Fibroblast of villous mesenchyme (primary cell): ENCODE data around the gene MUSK. TPM values are rescaled to one million over a fixed set of nuclear protein-coding genes. Genes with fewer than 3 reads are reported as not detected.

Source experiments
- DNase-seq: peaks from one replicate; pipeline ENCODE4 v3.0.0-alpha.2; 2010; ENCODE audit warnings: low read depth
- H3K4me3 ChIP-seq: 2 replicates; pipeline ENCODE4 v1.5.1; 2011; ENCODE audit warnings: low read depth, mild to moderate bottlenecking, low read length
- total RNA-seq: library from RNA; depleted of rRNA; stranded (reverse); fragments of >200 nt; gene quantifications from 2 replicates; pipeline ENCODE4 v1.2.3, GENCODE V29; 2012
- TF ChIP-seq, protein P1 (sequence below): IDR thresholded peaks from 2 replicates; pipeline ENCODE4 v1.5.1; 2012; ENCODE audit warnings: low read depth, mild to moderate bottlenecking, low read length; ENCODE audit not compliant: insufficient read depth

Gene MUSK
- total RNA-seq, 1 donor, result under 0.01 TPM

DNA sequence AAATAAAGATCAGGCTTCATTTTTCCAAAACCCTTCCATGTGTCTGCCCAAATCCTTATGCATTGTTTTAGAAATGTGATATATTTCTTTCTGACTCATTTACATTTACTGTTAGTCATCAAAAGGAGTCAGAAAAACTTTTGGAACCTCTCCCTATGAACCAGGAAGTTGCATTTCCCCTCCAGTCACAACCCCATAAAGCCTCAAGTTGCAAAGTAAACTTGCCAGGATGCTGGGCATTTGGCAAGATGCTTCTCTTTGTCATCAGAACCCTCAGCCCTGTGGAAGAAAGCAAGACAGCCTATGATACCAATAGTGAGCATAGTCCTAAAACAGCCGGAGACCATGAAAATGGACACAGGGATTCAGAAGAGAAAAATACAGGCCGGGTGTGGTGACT is 84.2 kb downstream of the MUSK start:
- H3K4me3 ChIP-seq, result no peak overlapping the region
- TF ChIP-seq, protein P1, sequence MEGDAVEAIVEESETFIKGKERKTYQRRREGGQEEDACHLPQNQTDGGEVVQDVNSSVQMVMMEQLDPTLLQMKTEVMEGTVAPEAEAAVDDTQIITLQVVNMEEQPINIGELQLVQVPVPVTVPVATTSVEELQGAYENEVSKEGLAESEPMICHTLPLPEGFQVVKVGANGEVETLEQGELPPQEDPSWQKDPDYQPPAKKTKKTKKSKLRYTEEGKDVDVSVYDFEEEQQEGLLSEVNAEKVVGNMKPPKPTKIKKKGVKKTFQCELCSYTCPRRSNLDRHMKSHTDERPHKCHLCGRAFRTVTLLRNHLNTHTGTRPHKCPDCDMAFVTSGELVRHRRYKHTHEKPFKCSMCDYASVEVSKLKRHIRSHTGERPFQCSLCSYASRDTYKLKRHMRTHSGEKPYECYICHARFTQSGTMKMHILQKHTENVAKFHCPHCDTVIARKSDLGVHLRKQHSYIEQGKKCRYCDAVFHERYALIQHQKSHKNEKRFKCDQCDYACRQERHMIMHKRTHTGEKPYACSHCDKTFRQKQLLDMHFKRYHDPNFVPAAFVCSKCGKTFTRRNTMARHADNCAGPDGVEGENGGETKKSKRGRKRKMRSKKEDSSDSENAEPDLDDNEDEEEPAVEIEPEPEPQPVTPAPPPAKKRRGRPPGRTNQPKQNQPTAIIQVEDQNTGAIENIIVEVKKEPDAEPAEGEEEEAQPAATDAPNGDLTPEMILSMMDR, result no peak
- peak; percentile 70 for DNase-seq

DNA sequence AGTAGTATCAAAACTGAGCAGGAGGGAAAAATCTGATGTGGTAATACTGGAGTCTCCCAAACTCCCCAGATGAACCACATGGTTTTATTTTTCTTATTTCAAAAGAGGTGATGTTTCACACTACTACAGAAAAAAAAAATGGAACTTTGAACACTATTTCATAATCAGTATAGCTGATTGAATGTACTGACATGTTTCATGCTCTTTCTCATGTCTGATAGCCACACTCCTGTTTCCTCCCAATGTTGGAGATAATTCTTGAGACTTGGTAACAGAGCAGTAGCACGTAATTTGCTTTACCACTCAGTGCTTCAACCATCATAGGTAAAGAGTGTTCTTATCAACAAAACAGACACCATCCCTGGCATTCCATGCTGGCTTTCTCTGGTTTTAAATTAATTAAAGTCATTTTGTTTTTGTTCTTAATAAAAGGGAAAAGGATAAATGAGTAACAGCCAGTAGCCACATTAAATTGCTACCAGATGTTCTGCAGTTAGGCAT is 85.2 kb downstream of the MUSK start:
- TF ChIP-seq, protein P1, result no peak
- DNase-seq, result peak; percentile 74
- H3K4me3 ChIP-seq, result no peak overlapping the region

DNA sequence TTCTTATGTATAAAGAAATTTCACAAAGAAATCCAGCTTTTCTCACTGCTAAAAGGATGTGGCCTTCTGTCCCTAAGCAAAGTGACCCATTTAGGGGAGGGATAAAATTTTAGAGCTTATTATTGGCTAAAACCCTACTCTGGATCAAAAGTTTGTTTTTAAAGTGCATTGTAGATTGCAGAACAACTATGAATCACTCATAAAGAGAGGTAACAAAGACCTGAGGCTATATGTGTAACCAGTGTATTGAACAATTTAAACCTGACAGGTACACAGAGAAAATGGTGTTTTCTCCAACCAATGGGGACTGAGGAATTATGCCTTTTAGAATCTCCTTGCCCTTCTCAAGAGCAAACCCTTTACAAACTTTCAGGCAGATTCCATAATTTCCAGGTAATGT is 86.6 kb downstream of the MUSK start:
- TF ChIP-seq, protein P1, result no peak
- DNase-seq, result no peak
- H3K4me3 ChIP-seq, result no peak overlapping the region

- TF ChIP-seq, protein P1, result no peak
- no peak overlapping the region for H3K4me3 ChIP-seq
- no peak for DNase-seq
Observed at GRCh38 chr9:110758201-110758600, 89.6 kb downstream of the MUSK start.

DNA sequence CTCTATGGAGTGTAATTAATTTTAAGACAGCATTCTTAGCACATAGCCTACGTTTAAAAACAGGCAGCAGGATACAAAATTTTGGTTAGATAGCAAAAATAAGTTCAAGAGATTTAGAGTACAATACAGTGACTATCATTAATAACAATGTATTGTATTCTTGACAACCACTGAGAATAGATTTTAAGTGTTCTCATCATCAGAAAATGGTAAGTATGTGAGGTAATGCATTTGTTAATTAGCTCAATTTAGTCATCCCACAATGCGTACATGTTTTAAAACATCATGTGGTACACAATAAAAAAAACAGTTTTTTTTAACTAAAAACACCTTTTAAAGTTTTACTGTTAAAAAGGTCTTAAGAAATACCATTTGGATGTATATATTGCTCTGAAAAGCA is 94.2 kb downstream of the MUSK start:
- no peak for DNase-seq
- no peak overlapping the region for H3K4me3 ChIP-seq
- TF ChIP-seq, protein P1, result no peak

DNA sequence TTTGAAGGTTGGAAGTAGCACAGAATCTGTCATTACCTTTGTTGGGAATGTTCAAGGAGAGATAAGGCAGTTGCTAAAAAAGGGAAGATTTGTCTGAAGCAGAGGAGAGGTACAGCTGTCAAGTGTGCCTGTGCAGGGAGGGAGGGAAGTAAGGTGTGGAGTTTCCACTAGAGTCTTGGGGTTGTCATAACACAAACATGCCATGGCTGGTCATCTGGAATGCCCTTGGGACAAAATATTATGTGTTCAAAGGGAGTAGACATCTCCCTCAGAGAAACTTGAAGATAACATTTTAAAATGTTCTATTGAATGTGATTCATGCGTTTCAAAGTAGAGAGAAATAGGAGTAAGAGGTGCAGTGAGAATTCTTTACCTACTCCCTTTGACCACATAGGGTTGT is 95.0 kb downstream of the MUSK start:
- no peak overlapping the region for H3K4me3 ChIP-seq
- TF ChIP-seq, protein P1, result no peak
- DNase-seq, result no peak

DNA sequence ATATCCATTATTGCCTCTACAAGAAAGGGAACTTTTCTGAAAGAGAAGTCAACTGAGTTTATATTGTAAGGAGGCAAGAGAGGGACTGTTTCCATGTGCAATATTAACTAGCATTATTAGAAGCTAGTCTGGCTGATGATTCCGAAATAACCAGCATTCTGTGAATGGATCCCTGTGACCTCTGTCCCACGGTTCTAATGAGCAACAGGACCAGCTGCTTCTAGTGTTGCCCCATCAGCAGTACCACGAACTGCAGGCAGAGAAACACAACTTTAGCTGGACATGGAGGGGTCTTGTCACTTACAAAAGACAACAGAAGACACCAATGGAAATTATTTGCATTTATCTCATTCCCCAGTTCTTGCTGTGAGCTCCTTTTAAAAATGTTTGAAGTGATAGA is 95.4 kb downstream of the MUSK start:
- TF ChIP-seq, protein P1, result no peak
- H3K4me3 ChIP-seq, result no peak overlapping the region
- no peak for DNase-seq
